Astrocyte of the hippocampus (primary cell): Measurements from ENCODE around the gene IGSF10.

ENCODE experiments used
- DNase-seq: peaks from one replicate; pipeline ENCODE4 v3.0.0; 2011; ENCODE audit warnings: low read depth, low spot score

The IGSF10 gene

DNA sequence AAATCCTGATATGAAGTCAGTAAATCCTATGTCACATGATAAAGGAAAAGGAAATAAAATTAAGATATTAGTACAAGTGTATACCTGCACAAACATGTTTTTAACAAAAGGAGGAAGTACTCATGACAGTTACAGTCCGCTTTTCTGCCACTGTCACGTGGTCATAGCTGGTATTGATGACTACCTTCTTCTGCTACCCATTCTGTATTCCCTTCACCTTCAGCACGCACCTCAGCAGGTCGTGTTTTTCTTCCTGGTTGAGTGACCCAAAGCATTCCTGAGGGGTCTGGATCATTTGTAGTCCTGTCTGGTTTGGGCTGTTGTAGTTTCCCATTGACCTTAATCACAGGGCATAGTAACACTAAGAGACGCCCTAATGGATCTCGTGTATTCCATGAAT, 41.1 kb downstream of the IGSF10 start:
- DNase-seq, result no peak

DNA sequence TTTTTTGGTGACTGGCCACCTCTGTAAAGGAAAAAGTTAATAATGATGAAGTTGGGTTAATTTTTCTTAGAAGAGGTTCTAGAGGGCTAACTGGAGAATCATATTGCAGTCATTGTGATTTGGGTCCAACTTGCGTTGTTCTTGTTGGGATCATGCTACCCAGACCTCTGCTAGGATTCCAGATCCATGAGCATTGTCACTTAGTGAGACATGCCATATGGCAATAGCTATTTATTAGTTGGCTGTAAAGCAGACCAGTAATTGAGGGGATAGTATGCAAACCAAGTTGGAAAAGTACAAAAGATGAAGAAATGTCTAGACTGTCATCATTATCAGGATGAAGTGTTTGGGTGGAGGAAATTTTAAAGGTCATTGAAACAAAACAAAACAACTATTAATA, 45.6 kb downstream of the IGSF10 start:
- no peak for DNase-seq

DNA sequence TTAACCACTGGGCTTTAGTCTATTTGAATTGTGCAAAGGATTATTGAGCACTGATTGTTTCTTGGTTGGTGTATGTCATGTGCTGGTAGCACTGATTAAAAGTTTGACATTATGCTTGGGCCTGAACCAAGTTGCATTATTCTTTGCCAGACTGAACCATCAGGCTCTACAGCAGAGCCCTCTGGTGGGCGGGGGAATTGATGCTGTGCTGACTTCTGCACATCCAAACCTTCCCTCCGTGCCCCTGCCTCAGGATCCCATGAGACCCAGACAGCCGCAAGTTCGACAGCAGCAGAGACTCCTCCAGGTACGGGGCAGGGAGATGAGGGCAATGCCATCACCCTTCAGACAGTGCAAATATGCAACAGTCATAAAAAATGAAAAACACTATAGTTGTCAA, 47.9 kb downstream of the IGSF10 start:
- DNase-seq, result no peak
